Gastroesophageal sphincter (tissue), 3 donors: Measurements from ENCODE around the gene EPDR1.

ENCODE experiments used
- EP300 ChIP-seq: sonication (generic); formaldehyde crosslinking; IDR thresholded peaks from one replicate; pipeline ENCODE4 v1.6.1; 2017; ENCODE audit warnings: antibody characterized with exemption, mild to moderate bottlenecking
- POLR2A ChIP-seq, 2 donors: fragments of 450-650 bp; IDR thresholded peaks; one replicate each; pipeline ENCODE4 v1.6.1; 2017; ENCODE audit warnings: antibody characterized with exemption in 2 of 2, mild to moderate bottlenecking in 2 of 2, moderate library complexity in 1 of 2
- POLR2AphosphoS5 ChIP-seq: sonication (generic); formaldehyde crosslinking; IDR thresholded peaks from one replicate; pipeline ENCODE4 v1.6.1; 2017; ENCODE audit warnings: antibody characterized with exemption
- TF ChIP-seq, protein P1 (sequence below), 4 experiments: fragments of 200-600 bp in 2 of 4; fragments of 450-650 bp in 2 of 4; sonication (generic) in 1 of 4; IDR thresholded peaks; one replicate each; pipeline ENCODE4 v1.5.1; 2017 to 2019; ENCODE audit warnings: antibody characterized with exemption in 4 of 4, mild to moderate bottlenecking in 2 of 4, moderate library complexity in 2 of 4

DNA sequence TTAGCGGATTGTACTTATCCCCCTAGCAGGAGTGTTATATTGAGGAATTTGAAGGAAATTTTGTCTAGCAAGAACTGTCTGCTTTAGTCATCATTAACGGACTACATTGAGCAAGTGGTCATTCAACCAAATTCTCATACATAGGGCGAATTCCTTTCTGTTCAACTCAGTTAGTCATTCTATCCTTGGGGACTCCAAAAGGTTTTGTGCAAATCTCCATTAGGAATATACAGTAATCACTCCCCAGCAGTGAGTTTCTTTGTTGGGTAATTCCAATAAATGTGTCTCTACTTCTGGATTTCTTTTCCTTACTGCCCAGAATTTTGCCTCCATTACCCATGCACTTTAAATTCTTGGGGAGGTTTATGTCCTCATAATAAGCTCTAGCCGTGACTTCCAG, 51.1 kb downstream of the EPDR1 start:
- TF ChIP-seq POLR2A (IDR thresholded peaks at IDR 0.05) (no peak), EP300 (no peak), POLR2AphosphoS5 (no peak)
- TF ChIP-seq, protein P1, sequence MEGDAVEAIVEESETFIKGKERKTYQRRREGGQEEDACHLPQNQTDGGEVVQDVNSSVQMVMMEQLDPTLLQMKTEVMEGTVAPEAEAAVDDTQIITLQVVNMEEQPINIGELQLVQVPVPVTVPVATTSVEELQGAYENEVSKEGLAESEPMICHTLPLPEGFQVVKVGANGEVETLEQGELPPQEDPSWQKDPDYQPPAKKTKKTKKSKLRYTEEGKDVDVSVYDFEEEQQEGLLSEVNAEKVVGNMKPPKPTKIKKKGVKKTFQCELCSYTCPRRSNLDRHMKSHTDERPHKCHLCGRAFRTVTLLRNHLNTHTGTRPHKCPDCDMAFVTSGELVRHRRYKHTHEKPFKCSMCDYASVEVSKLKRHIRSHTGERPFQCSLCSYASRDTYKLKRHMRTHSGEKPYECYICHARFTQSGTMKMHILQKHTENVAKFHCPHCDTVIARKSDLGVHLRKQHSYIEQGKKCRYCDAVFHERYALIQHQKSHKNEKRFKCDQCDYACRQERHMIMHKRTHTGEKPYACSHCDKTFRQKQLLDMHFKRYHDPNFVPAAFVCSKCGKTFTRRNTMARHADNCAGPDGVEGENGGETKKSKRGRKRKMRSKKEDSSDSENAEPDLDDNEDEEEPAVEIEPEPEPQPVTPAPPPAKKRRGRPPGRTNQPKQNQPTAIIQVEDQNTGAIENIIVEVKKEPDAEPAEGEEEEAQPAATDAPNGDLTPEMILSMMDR (IDR thresholded peaks at IDR 0.05), result no peak
